VCaP (cell line): ENCODE measurements around the gene PLCL1.
"Not testable (repeated sequence)": the region's sequence is repeated elsewhere in the genome, so short reads cannot be mapped to it uniquely, and the experiment has no call there.

ENCODE experiments used
- H3K27ac ChIP-seq: fragments of 450-650 bp; 2 replicates; pipeline ENCODE4 v1.5.1; 2017
- CTCF ChIP-seq: fragments of 450-650 bp; conservative IDR thresholded peaks from 2 replicates; pipeline ENCODE4 v1.5.1; 2017; ENCODE audit warnings: mild to moderate bottlenecking, moderate library complexity

Gene PLCL1

DNA sequence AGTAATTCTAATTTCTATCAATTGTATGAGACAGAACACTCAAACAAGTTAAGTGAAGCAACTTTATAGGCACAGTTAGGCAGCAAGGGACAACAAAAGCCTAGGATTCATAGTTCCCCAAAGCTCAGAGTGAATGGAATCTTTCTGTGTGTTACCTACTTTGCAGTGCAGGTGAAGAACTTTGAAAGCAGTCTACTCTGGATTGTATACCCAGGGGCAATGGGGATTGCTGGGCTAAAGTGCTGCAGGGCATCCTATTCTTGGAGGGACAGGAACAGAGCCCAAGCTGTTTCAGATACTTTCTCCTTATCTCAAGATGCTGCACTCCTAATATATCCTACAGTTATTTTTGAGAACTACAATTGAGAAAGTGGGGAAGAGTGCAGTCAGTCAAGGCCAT lies 207.6 kb downstream of the PLCL1 start:
- no peak overlapping the region for H3K27ac ChIP-seq
- TF ChIP-seq CTCF: no peak

- no peak for TF ChIP-seq CTCF
- no peak overlapping the region for H3K27ac ChIP-seq
Measured at GRCh38 chr2:198016243-198016642, 211.8 kb downstream of the PLCL1 start.

DNA sequence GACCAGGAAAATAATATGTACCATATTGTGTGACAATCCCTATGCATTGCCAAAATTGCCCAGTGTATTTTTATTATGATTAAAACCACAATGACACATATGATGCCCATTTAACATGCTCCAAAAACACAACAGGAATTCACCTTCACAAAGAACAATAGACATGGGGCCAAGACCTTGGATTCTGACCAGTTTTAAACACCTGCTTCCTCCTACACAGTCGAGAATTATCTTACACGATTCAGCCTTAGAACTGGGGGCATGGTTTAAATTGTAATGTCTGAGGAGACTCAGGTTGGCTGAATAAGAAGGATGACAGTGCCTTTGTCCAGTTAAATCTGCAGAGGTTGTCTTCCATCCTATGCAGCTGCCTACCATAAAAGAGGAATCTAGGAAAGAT lies 212.7 kb downstream of the PLCL1 start:
- H3K27ac ChIP-seq: no peak overlapping the region
- no peak for TF ChIP-seq CTCF

DNA sequence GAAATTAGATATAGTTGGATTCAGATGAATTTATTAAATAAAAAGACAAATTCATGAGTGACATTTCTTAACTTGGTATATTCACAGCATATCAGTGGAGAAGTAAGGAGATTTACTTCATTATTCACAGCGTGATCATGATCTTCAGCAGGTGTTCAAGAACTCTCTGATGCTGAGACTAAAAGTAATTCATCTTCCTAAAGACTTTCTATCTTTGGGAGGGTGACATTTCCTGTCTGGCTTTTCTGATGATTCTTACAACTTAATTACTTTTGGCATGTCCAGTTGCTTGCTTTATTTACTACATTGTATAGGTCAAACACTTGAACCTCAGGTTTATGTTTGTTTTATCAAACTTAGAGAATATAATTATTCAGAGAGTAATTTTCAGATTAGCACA lies 224.6 kb downstream of the PLCL1 start:
- TF ChIP-seq CTCF: no peak
- no peak overlapping the region for H3K27ac ChIP-seq

DNA sequence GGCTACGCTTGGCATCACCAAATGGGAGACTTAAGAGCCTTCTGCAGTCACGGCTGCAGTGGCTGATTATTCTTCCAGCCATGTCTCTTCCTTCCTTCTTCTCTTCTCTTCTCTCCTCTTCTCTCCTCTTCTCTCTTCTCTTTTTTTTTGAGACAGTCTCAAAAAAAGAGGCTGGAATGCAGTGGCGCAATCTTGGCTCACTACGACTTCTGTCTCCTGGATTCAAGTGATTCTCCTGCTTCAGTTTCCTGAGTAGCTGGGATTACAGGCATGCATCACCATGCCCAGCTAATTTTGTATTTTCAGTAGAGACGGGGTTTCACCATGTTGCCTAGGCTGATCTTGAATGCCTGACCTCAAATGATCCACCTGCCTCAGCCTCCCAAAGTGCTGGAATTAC lies 225.2 kb downstream of the PLCL1 start:
- H3K27ac ChIP-seq: not testable (repeated sequence)

- no peak for TF ChIP-seq CTCF
- H3K27ac ChIP-seq: no peak overlapping the region
Measured at GRCh38 chr2:198033626-198034025, 229.2 kb downstream of the PLCL1 start.

GRCh38 chr2:198036029-198036879 lies 231.9 kb downstream of the PLCL1 start:
- no peak for TF ChIP-seq CTCF
- H3K27ac ChIP-seq: no peak overlapping the region

GRCh38 chr2:198040835-198041234 lies 236.4 kb downstream of the PLCL1 start:
- H3K27ac ChIP-seq: no peak overlapping the region
- no peak for TF ChIP-seq CTCF
